Stimulated activated CD8-positive, alpha-beta memory T cell treated with anti-CD3 and anti-CD28 coated beads, Interleukin-2, amount 100 ng/mL, for 1 hour (primary cell): ENCODE data around the gene SPTBN1.

Source experiments
- DNase-seq, 2 donors: peaks; one replicate each; pipeline ENCODE4 v3.0.0-alpha.2; 2020; ENCODE audit warnings: low read depth in 2 of 2

The SPTBN1 gene

GRCh38 chr2:54653572-54654204 is 197.6 kb downstream of the SPTBN1 start:
- no peak for DNase-seq

DNA sequence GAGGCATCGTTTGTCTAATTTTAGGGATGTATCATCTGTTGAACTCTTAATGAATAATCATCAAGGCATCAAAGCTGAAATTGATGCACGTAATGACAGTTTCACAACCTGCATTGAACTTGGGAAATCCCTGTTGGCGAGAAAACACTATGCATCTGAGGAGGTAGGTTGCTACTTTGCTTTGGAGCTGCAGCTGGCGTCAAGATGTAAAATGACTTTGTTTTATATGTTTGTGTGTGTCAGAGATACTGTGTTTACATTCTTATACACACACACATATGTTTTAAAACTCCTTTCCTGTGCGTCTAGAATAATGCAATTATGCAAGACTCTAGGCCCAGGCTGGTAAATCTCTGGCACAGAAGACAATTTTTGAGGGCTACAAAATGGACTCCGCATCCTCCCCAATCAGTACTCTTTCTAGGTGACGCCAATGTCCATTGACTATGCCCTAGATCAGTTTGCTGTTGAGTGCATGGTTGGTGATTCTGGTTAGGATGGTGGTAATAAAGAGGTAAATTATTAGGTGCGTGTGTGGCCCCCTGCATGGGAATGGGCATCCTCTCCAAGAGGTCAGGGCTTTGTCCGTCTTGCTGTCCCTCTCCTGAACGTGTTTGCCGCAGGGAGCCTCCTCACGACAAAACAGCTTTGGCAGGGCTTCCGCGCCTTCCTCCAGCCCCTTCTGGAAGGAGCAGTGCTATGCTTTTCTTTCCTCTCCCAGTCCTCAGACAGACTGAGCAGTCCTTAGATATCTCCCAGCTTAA is 199.1 kb downstream of the SPTBN1 start:
- no peak for DNase-seq

DNA sequence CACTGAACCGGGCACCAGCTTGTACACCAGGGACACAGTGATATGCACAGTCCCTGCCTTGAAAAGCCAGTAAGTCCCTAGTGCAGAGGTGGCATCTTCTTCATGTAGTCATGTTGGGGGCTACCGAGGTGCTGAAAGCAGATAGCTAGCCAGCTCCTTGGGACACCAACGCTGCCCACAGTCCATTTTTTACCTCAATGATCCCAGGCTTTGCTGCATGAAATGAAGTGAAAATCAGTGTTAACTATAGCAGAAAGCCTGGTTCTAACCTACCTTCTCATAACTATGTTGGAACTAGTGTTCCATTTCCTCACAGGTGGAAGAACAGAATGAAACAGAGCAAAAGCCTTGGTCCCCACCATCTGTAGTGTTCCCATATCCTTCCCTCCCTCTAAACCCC is 200.7 kb downstream of the SPTBN1 start:
- DNase-seq = no peak

DNA sequence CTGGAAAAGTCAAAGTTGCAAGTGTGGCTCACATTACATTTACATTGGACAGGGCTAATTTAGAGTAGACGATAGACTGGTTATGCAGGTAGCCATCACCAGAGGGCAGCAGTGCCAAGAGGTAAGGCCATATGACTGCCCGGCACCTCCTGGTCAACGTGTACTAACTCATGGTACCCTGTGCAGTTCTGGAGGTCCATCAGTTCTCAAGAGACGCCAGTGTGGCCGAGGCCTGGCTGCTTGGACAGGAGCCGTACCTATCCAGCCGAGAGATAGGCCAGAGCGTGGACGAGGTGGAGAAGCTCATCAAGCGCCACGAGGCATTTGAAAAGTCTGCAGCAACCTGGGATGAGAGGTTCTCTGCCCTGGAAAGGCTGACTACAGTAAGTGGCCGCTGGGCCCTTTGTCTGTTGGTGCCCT is 201.5 kb downstream of the SPTBN1 start:
- DNase-seq = no peak

GRCh38 chr2:54658564-54659071 is 202.5 kb downstream of the SPTBN1 start:
- DNase-seq = no peak

- no peak for DNase-seq
These were observed 203.4 kb downstream of the SPTBN1 start for GRCh38 chr2:54659527-54659926.

DNA sequence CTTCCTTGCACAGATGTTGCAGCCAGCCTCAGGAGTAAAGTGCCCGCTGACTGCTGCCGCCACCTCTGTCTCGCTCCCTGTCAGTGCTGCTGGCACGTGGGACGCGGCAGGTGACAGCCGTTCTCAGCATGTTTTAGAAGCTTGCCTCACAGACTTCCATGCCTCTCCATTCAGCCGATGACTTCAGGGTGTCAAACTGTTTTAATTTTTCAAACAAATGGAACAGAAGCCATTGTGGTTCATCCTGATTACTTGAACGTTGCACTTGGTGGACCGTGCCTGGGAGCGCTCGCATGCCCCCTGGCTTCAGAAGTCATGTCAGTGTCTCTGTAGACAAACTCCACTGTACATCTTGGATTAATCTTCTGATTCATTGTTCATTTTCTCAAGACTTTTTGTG is 204.6 kb downstream of the SPTBN1 start:
- DNase-seq = no peak

DNA sequence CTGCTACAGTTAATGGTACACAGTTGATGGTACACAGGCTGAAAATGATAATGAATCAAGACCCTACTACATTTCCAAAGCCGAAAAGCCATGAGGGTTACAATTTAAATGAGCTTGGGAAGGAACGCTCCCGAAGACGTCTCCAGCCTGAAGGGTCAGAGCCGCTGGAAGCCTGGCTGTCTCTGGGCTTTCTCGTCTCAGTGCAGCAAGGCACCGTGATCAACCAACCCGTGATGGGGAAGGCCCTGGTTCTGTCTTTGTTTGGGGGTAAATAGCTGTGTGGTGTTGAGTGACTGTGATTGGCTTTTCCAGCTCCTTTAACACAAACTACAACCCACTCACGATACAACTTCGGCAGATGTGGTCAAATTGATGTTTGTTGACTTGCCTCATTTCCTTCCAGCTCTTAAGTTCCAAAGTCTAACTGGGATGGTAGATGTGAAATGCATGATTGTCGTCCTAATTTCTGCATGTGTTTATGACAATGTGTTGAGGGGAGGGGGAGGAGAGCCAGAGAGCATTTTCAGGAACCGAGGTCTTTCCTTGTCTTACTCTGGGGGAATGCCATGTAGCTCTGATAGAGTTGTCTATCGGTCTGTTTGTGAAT is 207.4 kb downstream of the SPTBN1 start:
- no peak for DNase-seq

GRCh38 chr2:54664238-54664786 is 208.2 kb downstream of the SPTBN1 start:
- no peak for DNase-seq

DNA sequence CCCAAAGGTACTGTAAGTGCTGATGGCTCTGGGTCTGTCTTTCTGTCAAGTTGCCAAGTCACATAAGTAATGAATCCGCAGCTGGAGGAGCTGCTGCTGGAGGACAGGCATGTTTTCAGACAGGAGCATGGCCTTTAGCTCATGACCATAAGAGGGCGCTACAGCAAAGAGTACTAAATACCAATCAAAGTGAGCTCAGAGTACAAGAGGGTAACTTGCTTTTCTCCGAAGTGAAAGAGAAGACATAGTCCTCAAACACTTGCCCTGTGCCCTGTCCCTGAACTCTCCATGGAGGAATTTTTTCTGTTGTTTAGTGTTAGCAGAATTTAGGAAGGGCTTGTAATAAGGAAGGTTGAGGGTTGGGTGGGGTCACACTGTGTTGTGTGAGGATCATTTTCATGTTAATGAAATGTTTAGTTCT is 209.3 kb downstream of the SPTBN1 start:
- DNase-seq = no peak

DNA sequence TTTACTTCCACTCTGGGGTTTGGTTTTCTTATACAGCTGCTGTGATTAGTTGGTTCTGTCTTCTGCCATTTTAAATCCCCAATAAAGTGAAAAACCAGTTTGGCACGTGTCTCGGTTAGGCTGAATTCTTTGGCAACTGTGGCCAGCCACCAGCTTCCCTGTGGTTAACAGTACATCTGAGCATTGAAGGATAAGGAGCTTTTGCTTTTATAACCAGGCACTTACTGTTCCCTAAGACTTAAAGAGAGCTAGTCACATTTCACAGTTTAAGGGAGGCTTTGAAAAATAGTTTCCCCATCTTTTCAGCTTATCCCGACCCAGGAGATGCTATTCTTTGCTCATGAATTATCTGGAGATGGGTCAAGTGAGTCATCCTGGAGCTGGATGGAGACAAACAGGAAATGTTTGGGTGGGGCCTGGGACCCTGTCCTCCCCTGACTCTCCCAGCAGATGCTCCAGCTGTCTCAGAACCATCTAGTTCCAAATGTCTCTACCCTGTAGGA is 210.1 kb downstream of the SPTBN1 start:
- DNase-seq = no peak

DNA sequence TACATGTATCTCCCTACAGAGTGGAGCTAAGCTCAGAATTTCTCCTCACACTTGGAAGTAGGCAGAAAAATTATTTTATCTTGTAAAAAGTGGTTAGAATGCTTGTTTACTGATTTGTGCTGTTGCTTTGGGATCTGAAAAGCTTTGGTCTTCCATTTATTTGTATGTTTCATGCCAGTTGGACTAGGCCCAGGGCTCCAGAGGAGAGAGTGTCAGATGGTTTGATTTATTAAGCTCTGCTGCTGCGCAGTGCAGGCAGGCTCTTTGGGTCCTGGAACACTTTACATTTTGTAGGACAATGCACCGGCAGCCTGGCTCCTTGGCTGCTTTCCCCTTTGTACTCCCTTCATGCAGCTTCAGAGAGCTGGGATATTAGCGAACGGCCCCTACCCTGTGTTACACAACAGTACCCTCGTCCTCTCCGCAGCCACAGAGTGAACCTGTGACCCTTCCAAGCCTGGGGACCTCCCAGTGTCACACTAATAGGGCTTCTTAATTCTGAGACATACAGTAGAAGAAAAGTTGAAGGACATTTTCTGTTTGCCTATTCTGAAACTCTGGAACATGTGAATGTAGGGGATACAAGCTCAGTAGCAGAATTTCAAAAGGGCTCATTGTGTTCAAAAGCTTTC is 210.6 kb downstream of the SPTBN1 start:
- no peak for DNase-seq

DNA sequence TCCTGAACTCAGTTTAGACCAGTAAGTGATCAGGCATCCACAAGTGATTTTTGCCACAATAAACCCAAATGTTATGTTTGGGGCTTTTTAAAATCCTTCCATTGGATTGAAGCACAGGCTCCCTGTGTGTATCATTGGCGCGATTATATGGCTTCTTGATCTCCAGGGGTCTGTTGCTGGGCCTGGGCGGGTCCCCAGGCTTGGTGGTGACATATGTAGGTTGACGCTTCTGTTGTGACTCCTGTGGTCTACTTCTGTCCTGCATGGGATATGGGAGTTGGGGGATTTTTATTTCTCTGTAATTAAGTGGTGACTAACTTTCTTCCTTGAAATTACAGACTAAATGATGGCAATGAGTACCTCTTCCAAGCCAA is 211.1 kb downstream of the SPTBN1 start:
- DNase-seq = no peak

DNA sequence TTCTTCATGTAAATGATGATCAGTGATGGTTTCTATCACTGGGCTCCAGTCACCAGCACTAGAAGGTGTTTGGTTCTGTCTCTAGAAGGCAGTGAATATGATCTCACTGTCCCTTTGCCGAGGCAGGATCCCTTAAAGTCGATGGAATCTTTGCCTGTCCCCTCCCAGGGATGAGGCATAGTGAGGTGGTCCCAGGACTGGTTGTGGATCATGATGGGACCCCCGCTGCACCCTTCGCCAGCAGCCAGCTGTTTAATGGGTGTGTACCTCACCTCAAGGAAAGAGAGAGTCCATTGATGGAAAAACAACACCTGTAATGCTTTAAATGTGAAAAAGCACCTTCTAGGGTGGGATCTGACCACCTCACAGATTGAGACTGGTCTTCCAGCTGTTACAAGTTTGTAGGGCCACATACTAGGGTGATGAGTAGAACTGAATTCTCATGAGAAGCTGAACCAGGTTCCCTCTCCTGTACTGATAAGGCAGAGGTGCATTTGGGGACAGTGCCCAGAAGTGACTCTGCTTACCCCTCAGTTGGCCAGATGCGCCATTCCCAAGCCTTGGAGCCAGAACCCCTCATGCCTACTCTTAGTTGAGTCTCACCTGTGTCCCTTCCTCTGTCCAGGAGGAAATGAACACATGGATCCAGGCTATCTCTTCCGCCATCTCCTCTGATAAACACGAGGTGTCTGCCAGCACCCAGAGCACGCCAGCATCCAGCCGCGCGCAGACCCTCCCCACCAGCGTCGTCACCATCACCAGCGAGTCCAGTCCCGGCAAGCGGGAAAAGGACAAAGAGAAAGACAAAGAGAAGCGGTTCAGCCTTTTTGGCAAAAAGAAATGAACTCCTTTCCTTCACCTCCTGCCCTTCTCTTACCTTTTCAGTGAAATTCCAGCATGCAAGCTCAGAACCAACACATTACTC is 211.9 kb downstream of the SPTBN1 start:
- no peak for DNase-seq

DNA sequence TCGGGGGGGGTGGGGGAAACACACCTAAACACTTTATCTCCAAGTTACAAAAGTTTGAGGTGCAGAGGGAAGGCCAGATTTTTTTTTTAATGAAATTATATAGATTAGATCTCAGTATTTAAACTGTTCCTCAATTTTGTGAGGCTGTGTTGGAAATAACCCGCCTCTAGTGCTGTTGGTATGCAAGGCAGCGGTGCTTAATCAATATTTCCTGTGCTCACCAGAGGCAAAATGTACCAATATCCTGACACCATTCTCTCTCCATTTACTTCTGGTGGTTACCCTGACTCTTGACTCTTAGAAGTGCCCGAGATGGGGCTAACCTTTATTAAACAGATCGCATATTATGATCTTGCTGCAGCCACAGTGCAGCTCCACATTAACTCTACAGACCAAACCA is 212.6 kb downstream of the SPTBN1 start:
- no peak for DNase-seq

GRCh38 chr2:54669677-54670484 is 213.8 kb downstream of the SPTBN1 start:
- DNase-seq = no peak

DNA sequence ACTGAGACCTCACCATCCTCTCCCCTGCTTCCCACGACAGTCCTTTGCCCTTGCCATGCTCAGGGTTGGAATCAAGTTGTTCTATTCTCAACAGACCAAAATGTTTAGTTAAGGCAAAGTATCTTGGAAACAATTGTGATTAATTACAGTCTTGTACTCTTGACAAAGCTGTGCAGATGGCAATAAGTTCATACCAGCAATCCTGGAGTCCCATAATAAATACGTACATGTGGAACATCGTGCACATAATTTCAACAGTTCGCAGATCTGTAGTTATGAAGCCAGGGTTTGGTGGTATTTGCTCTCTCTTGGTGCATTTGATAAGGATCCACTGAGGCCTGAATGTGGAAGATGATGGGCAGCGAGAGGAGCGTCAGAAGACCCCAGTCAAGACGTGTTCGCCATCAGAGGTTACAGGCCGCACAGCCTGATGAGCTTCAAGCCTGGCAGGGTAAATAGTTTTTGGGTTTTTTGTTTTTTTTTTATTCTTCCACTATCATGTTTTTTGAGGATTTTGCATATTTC is 214.4 kb downstream of the SPTBN1 start:
- DNase-seq = no peak

DNA sequence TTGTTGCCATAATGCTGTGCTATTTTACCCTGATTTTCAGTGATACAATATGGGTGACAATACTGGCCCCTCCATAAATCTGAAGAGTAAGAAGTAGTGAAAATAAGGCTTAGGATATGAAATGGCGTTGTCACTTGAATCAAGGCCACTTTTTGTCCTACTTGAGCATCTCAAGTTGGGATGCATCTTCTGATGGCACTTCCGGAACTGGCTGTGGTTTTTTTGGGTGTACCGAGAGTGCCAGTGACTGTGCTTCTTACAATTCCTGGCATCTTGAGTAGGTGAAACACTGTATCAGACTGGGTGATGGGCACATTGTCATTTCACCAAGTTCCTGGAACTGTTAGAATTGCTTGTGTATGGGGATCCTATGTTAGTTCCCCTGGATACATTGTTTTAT is 214.9 kb downstream of the SPTBN1 start:
- DNase-seq = no peak

DNA sequence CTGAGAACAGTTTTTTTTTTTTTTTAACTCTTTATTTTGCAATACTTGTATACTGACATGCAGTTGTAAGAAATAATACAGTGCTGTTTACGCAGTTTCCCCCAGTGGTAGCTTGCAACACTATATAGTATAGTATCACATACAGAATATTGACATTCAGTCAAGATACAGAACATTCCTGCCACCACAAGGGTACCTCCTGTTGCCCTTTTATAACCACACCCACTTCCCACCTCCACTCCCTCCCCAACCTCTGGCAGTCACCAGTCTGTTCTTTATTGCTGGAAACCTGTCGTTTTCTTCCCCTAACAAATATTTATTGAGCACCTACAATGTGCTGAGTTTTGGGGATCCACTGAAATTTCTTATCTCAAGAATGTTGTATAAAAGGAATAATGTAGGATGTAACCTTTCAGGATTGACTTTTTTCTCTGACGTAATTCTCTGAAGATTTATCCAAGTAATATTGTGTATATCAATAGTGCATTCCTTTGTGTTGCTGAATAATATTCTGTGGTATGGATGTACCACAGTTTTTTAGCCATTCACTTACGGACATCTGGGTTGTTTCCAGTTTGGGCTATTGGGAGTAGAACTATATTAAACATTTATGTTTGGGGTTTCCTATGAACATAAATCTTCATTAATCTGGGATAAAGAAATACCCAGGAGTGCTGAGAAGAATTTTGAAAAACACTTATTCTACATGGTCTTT is 215.9 kb downstream of the SPTBN1 start:
- DNase-seq = no peak
